DMS53 treated with DMSO at 0.1 percent for 48 hours (cell line): Measurements from ENCODE around the gene PPP3CA.
"Not testable (repeated sequence)": the region's sequence is repeated elsewhere in the genome, so short reads cannot be mapped to it uniquely, and the experiment has no call there.

ENCODE experiments used
- DNase-seq: peaks from one replicate; lab custom pipeline; 2025; ENCODE audit not compliant: unreplicated experiment; lab: John Stamatoyannopoulos, UW

Gene PPP3CA

GRCh38 chr4:101022151-101023024, 324.9 kb downstream of the PPP3CA start:
- no peak for DNase-seq

DNA sequence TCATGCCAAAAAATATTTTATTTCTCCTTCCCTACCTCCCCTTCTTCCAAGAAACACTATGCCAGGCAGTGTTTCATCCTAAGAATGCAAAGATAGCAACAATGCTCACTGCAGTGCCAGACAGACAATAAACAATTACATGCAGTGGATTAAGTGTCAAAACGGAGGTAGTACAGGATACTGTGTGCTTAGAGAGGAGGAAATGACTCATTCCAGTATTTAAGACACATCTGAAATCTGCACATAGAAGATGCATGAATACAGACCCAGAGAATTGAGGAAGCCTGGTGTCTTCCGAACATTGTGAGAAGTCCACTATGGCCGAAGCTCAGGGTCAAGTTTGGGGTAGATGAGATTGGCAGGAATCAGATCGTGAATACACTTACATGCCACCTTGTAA, 326.4 kb downstream of the PPP3CA start:
- DNase-seq, result peak; percentile 40

DNA sequence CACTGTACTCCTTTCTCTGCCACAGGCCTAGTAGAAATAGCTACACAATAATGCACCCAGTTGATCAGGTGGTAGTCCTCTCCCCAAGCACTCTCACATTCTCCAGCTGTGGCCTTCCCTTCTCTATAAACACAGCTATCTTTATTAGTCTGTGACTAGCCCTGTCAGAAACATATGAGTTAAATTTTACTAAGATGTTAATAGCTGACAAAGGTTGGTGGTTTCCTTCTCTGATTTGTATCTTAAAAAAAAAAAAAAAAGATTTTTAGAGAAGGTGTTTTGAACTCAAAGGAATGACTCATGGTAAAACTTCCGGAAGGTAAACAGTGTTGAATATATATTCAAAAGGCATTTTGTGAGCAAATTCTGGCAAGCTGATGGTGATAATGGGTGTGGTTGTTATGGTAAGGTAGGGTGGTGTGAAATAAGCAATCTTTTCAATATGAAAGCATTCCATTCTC, 327.4 kb downstream of the PPP3CA start:
- peak; percentile 0 for DNase-seq

GRCh38 chr4:101019313-101019712, 328.0 kb downstream of the PPP3CA start:
- no peak for DNase-seq

GRCh38 chr4:101018836-101019235, 328.5 kb downstream of the PPP3CA start:
- no peak for DNase-seq

GRCh38 chr4:101014417-101014816, 332.9 kb downstream of the PPP3CA start:
- DNase-seq, result no peak

DNA sequence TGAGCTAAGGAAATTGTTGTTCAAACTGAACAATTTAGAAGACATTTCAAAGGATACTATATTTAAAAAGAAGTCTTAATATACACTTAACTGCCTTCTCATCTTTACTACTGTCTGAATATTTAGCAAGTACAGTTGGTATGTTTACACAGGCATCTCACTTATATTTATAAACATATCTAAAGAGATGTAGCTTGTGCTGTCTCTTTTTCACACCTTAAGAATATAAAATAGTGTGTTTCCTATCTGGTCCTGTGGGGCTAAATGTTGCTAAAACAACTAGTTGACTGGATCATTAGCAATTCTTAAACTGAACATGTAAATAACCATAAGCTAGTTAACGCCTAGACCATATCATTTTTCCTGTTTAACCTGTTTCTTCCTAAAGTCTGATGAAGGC, 336.3 kb downstream of the PPP3CA start:
- DNase-seq, result peak; percentile 2

GRCh38 chr4:101009471-101009870, 337.9 kb downstream of the PPP3CA start:
- no peak for DNase-seq

- DNase-seq, result no peak
Observed at GRCh38 chr4:101008503-101008902, 338.8 kb downstream of the PPP3CA start.

DNA sequence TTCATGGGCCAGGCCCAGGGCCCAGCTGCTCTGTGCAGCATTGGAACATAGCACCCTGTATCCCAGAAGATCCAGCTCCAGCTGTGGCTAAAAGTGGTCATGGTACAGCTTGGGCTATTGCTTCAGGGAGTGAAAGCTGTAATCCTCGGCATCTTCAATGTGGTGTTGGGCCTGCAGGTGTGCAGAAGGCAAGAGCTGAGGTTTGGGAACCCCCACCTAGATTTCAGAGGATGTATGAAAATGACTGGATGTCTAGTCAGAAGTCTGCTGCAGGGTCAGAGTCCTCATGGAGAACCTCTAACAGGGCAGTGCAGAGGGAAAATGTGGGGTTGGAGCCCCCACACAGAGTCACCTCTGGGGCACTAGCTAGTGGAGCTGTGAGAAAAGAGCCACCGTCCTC, 341.7 kb downstream of the PPP3CA start:
- no peak for DNase-seq

- DNase-seq, result no peak
Observed at GRCh38 chr4:101000496-101000895, 346.8 kb downstream of the PPP3CA start.

DNA sequence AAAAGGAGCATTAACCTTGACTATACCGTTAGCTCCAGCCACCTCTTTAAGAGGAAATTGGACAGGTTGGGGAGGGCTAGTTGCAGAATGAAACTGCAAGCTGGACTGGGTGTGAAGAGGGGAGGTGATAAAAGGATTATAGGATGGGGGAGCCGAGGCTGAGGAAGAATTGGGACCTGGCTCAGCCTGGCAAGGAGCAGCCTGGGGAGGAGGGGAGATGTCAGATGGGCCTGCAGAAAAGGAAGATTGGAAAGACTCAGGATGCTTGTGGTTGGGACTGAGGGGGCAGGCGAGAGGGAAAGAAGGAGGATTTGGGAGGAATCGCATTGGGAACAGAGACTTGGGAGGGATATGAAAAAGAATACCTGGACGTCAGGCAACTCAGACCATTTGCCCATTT, 351.7 kb downstream of the PPP3CA start:
- no peak for DNase-seq

DNA sequence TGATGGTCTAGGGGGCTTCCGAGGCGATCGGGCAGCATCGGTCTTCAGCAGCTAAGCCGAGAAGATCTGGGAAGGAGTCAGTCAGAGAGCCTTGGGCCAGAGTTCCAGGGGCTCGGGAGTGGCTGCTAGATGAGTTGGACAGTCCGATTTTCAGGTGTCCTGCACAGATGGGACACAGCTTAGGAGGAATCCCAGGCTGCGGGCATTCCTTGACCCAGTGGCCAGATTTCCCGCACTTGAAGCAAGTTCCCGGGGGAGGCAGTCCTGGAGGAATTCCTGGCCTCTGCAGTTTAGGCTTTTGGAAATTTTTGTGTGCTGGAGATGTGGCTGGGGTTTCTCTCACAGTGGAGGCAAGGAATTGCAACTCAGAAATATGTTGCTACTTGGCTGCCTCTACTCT, 352.3 kb downstream of the PPP3CA start:
- DNase-seq, result not testable (repeated sequence)

DNA sequence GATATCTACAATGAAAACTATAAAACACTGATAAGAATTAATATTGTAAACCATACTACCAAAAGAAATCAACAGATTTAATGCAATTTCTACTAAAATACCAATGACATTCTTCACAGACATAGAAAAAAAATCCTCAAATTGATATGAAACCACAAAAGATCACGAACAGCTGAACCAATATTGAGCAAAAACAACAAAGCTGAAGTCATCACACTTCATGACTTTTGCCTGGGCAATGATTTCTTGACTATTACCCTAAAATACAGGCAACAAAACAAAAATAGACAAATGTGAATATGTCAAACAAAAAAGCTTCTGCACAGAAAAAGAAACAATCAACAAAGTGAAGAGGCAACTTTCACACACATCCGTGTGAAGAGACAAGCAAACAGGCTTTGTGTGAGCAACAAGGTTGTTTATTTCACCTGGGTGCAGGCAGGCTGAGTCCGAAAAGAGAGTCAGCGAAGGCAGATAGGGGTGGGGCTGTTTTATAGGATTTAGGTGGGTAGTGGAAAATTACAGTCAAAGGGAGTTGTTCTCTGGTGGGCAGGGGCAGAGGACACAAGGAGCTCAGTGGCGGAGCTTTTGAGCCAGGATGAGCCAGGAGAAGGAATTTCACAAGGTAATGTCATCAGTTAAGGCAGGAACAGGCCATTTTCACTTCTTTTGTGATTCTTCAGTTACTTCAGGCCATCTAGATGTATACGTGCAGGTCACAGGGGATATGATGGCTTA, 355.8 kb downstream of the PPP3CA start:
- DNase-seq, result not testable (repeated sequence)

GRCh38 chr4:100989401-100989800, 357.9 kb downstream of the PPP3CA start:
- no peak for DNase-seq

DNA sequence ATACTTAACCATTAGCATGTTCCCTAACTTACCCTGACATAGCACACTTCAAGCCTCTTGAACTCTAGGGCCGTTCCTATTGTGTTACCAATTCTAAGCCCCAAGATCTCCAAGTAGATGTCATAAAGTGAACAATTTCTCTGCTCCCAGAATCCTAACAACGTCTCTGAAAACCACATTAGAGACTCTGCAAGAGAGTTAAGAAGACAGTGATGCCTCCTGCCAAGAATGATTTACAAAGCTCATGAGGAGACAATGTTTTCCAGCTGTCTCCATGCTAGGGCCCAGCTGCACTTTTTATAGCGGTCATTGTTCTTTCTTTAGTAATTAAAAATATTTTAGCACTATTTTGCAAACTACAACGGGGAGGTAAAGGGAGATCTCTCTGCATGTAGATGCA, 358.4 kb downstream of the PPP3CA start:
- no peak for DNase-seq

DNA sequence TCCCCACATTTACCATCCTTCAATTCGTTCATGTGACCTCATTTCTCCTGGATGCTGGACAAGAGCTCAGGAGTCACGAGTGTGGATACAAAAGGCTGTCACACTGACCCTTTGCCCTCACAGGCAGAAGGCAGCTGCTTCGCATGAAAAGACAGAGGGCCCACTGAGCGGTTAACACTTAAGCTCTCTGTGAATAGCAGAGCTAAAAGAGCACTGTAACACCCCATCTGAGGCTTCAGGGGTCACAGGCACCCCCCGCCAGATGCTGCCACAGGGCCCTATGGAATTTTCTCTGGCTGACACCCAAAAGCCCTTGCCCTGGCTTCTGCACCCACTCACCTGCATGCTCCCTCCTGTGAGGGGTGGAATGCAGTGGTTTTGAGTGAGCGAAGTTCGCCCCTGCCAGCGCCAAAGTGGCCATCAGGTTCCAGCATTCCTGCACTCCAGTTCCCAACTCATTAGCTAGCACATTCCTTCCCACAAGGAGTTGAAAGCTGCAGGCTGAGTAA, 360.9 kb downstream of the PPP3CA start:
- no peak for DNase-seq

GRCh38 chr4:100985576-100985975, 361.8 kb downstream of the PPP3CA start:
- DNase-seq, result no peak

DNA sequence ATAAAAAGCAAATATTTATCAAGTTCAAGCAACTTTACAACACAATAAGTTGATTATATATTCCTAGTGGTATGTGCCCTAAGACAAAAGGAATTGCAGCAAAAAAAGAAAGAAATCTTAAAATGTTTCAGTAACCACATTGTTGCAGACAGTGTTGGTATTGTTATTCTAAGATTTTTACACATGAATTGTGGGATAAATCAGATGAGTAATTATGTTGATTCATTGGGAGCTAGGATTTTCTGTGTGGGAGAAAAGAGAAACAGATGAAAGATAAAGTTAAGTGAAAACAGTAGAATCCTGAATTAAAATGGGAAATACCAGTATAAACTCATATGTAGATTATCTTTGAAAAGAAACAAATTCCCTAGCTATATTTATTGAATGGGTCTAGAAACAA, 362.4 kb downstream of the PPP3CA start:
- no peak for DNase-seq

- no peak for DNase-seq
Observed at GRCh38 chr4:100983426-100983825, 363.9 kb downstream of the PPP3CA start.

GRCh38 chr4:100982345-100982744, 365.0 kb downstream of the PPP3CA start:
- no peak for DNase-seq
